Right lobe of liver (tissue), 6 donors: ENCODE measurements around the gene HIBCH. TPM values are rescaled to one million over a fixed set of nuclear protein-coding genes. Genes with fewer than 3 reads are reported as not detected.

ENCODE experiments used
- ATAC-seq, 4 donors: fragments of 200-7000 bp; cut with Tn5 transposase; one replicate each; pipeline ENCODE4 v1.9.1; 2020; ENCODE audit warnings: mild to moderate bottlenecking in 4 of 4, moderate library complexity in 4 of 4
- DNase-seq, 3 donors: peaks; one replicate each; pipeline ENCODE4 v3.0.0-alpha.2; 2020
- H3K27ac ChIP-seq, 3 donors: fragments of 200-600 bp; one replicate each; pipeline ENCODE4 v1.8.0; 2022
- H3K27me3 ChIP-seq, 2 donors: fragments of 200-600 bp; one replicate each; pipeline ENCODE4 v1.8.0; 2022
- H3K36me3 ChIP-seq, 4 donors: fragments of 200-600 bp; sonication (generic) in 1 of 4; one replicate each; pipeline versions ENCODE4 v1.5.1 to v1.8.0; 2017 to 2022; ENCODE audit warnings: control low read depth in 1 of 4
- H3K4me1 ChIP-seq, 4 donors: fragments of 200-600 bp; sonication (generic) in 1 of 4; one replicate each; pipeline versions ENCODE4 v1.5.1 to v1.8.0; 2017 to 2022; ENCODE audit warnings: control low read depth in 1 of 4
- H3K4me3 ChIP-seq, 3 donors: fragments of 200-600 bp; one replicate each; pipeline ENCODE4 v1.8.0; 2022
- H3K9me3 ChIP-seq, 4 donors: fragments of 200-600 bp; sonication (generic) in 1 of 4; one replicate each; pipeline versions ENCODE4 v1.5.1 to v1.8.0; 2017 to 2022; ENCODE audit warnings: control low read depth in 1 of 4
- POLR2A ChIP-seq: fragments of 450-650 bp; IDR thresholded peaks from one replicate; pipeline ENCODE4 v1.6.1; 2017; ENCODE audit warnings: antibody characterized with exemption, mild to moderate bottlenecking
- WGBS: methylation state at CpG from one replicate; pipeline ENCODE4 v1.1.6; 2018; ENCODE audit warnings: low coverage, low lambda C conversion rate; ENCODE audit not compliant: insufficient coverage; ENCODE audit errors: missing lambda C conversion rate; 5-methylcytosine and 5-hydroxymethylcytosine counted together
- intact Hi-C, 2 donors: fragments of 100-400 bp; cut with DNase I; formaldehyde crosslinking; loops; one replicate each; pipeline versions ENCODE4 v1.11.2 to v1.14.1; 2022
- total RNA-seq, 6 experiments: library from RNA; depleted of rRNA in 2 of 6; stranded (reverse); fragments of >200 nt in 2 of 6; fragmentation: NEBNext Ultra II Directional in 3 of 6; extraction: Animal tissue kit (Norgen Biotek cat#: 25700) in 3 of 6; gene quantifications; one replicate each; pipeline versions ENCODE4 v1.1.0 to v1.2.4, GENCODE V29; 2016 to 2023
- TF ChIP-seq, protein P1 (sequence below), 4 donors: fragments of 200-600 bp in 3 of 4; fragments of 450-650 bp in 1 of 4; IDR thresholded peaks; one replicate each; pipeline versions ENCODE4 v1.5.1 to v1.8.0; 2016 to 2022; ENCODE audit warnings: antibody characterized with exemption in 4 of 4, mild to moderate bottlenecking in 2 of 4
- donor health status: DM: no; HTN: yes; CAD: no.
- donor health status: DM: no; HTN: no; CAD: no.
- donor health status: DM: no; HTN: no; CAD: no.
- donor health status: DM: no; HTN: yes; CAD: no.
- donor health status: DM: no; HTN: yes; CAD: no.

The HIBCH gene
- total RNA-seq, 6 experiments from 2014 or later: 20.1 to 93.6 (median 53.6) TPM

DNA sequence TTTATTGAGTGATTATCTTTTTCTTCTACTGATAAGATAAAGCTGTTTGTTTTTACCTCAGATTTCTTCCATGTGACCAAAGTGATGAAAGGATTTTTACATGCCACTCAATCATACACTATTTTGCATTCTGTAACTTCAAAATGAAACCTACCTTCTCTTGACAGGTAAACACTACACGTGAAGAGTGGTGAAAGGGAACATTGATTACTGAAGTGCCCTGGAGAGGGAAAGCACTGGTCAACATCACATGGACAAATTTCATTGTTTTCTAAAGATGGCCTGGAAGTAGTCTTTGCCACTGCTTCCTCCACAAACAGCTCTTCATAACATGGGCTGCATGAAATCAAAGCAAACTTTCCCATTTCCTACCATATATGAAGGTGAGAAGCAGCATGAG is 120.1 kb downstream of the HIBCH start:
- H3K9me3 ChIP-seq: no peaks in the 10 kb centered on the region
- no peaks in the 10 kb centered on the region for H3K27me3 ChIP-seq
- H3K4me3 ChIP-seq: no peak overlapping the region
- intact Hi-C loops: no loop called here
- TF ChIP-seq, protein P1, sequence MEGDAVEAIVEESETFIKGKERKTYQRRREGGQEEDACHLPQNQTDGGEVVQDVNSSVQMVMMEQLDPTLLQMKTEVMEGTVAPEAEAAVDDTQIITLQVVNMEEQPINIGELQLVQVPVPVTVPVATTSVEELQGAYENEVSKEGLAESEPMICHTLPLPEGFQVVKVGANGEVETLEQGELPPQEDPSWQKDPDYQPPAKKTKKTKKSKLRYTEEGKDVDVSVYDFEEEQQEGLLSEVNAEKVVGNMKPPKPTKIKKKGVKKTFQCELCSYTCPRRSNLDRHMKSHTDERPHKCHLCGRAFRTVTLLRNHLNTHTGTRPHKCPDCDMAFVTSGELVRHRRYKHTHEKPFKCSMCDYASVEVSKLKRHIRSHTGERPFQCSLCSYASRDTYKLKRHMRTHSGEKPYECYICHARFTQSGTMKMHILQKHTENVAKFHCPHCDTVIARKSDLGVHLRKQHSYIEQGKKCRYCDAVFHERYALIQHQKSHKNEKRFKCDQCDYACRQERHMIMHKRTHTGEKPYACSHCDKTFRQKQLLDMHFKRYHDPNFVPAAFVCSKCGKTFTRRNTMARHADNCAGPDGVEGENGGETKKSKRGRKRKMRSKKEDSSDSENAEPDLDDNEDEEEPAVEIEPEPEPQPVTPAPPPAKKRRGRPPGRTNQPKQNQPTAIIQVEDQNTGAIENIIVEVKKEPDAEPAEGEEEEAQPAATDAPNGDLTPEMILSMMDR (IDR thresholded peaks at IDR 0.05): no peak
- TF ChIP-seq POLR2A: no peak
- peaks cover 0 to 13% (median 0%) of the 10 kb centered on the region in 4 donors for H3K36me3 ChIP-seq
- ATAC-seq (no peak), DNase-seq (no peak)
- 22% methylated on average over 1 of the region's 1 CpG for WGBS
- no peaks in the 10 kb centered on the region for H3K4me1 ChIP-seq
- no peak overlapping the region for H3K27ac ChIP-seq

DNA sequence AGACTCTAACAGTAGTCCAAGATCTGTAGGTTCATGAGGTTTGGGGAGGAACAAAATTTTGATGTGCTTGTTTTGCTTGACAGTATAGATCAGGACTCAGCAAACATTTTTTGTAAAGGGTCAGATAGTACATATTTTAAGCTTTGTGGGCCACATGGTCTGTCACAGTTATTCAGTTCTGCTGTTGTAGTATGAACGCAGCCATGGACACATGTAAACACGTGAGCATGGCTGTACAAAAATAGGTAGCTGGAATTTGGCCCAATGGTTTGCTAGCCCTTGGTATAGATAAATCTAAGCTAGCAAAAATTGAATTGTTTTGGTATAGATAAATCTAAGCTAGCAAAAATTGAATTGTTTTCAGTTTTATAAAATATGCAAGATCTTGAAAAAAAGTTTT is 120.5 kb downstream of the HIBCH start:
- Histone ChIP-seq H3K36me3 (peaks cover 0 to 13% (median 0%) of the 10 kb centered on the region in 4 donors), H3K9me3 (no peaks in the 10 kb centered on the region), H3K27ac (no peak overlapping the region), H3K4me1 (no peaks in the 10 kb centered on the region), H3K27me3 (no peaks in the 10 kb centered on the region), H3K4me3 (no peak overlapping the region)
- WGBS: 64% methylated on average over 2 of the region's 2 CpGs
- intact Hi-C loops: no loop called here
- TF ChIP-seq, protein P1 (IDR thresholded peaks at IDR 0.05): no peak
- no peak for TF ChIP-seq POLR2A
- DNase-seq: no peak
- ATAC-seq: no peak

DNA sequence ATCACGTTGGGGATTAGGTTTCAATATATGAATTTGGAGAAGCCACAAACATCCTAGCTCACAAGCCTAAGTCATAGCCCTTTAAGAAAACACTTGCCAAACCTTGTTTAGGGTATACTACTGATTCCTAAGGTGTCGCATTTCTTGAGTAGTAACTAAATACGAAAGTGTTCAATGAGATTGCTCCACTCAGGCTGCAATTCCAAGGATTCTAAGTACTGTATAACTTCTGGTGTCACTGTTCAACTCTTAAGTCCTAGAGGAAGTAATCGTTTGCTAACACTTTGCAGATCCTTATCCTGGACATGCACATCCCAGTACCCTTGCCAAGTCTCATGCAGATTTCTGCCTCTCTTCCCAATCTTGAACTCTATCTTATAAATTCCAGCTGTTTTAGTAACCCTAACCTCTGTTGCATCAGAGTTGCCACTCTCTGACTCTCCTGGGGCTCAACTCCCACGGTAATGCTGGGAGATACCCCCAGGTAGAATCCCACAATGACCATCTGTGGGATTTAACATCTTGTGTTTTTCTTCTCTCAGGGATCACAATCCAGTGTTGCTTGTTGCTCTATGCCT is 122.4 kb downstream of the HIBCH start:
- ATAC-seq: no peak
- TF ChIP-seq, protein P1 (IDR thresholded peaks at IDR 0.05): no peak
- no peak for TF ChIP-seq POLR2A
- intact Hi-C loops: no loop called here
- Histone ChIP-seq H3K27ac (no peak overlapping the region), H3K36me3 (no peaks in the 10 kb centered on the region), H3K9me3 (no peaks in the 10 kb centered on the region), H3K27me3 (no peaks in the 10 kb centered on the region), H3K4me1 (no peaks in the 10 kb centered on the region), H3K4me3 (no peak overlapping the region)
- WGBS: 77% methylated on average over 5 of the region's 5 CpGs
- DNase-seq: no peak

DNA sequence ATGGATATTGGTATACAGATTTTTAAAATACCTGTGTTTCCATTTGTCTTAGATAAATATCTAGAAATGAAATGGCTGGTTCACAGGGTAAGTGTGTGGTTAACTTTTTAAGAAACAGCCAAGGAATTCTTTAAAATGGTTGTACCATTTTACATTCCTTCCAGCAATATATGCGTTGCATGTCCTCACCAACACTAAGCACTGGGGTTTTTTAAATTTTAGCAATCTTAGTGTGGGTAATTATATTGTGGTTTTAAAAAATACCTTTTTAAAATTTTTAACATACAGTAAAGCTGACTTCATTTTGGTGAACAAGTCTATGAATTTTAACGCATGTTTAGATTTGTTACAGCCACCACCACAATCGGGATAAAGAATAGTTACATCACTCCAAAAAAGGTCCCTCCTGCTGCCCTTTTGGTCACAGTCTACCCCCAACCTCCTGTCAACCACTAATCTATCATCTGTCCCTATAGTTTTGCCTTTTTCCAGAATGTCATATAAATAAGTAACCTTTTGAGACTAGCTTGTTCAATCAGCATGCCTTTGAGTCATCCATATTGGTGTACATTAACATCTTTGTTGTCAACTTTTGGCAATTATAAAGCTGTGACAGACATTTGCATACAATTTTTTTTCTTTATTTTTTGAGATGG is 129.0 kb downstream of the HIBCH start:
- Histone ChIP-seq H3K4me1 (no peaks in the 10 kb centered on the region), H3K9me3 (no peaks in the 10 kb centered on the region), H3K27me3 (no peaks in the 10 kb centered on the region), H3K27ac (no peak overlapping the region), H3K4me3 (no peak overlapping the region), H3K36me3 (peaks cover 0 to 1% (median 0%) of the 10 kb centered on the region in 4 donors)
- DNase-seq (no peak), ATAC-seq (no peak)
- intact Hi-C loops: no loop called here
- TF ChIP-seq, protein P1 (IDR thresholded peaks at IDR 0.05): no peak
- no peak for TF ChIP-seq POLR2A
- WGBS: 88% methylated on average over 3 of the region's 3 CpGs
